Heart right ventricle (tissue), 16 donors: Measurements from ENCODE around the gene NCBP3. TPM values are rescaled to one million over a fixed set of nuclear protein-coding genes. Genes with fewer than 3 reads are reported as not detected.

Experiments
- ATAC-seq, 8 donors: fragments of 200-7000 bp; cut with Tn5 transposase; one replicate each; pipeline ENCODE4 v1.9.1; 2020; ENCODE audit warnings: mild to moderate bottlenecking in 8 of 8, moderate library complexity in 8 of 8, moderate number of reproducible peaks in 1 of 8
- DNase-seq, 2 donors: peaks; one replicate each; pipeline ENCODE4 v3.0.0-alpha.2; 2020
- H3K27ac ChIP-seq, 10 donors: fragments of 200-600 bp; sonication (generic) in 2 of 10; one replicate each; pipeline versions ENCODE4 v1.5.0 to v1.8.0; 2020 to 2022; ENCODE audit warnings: mild to moderate bottlenecking in 3 of 10
- H3K27me3 ChIP-seq, 7 donors: fragments of 200-600 bp; one replicate each; pipeline ENCODE4 v1.8.0; 2021 to 2022; ENCODE audit warnings: mild to moderate bottlenecking in 2 of 7
- H3K36me3 ChIP-seq, 9 donors: fragments of 200-600 bp; sonication (generic) in 1 of 9; one replicate each; pipeline versions ENCODE4 v1.5.0 to v1.8.0; 2020 to 2022; ENCODE audit warnings: mild to moderate bottlenecking in 2 of 9
- H3K4me1 ChIP-seq, 9 donors: fragments of 200-600 bp; sonication (generic) in 1 of 9; one replicate each; pipeline versions ENCODE4 v1.5.0 to v1.8.0; 2020 to 2022; ENCODE audit warnings: mild to moderate bottlenecking in 4 of 9
- H3K4me3 ChIP-seq, 10 donors: fragments of 200-600 bp; sonication (generic) in 2 of 10; one replicate each; pipeline versions ENCODE4 v1.5.0 to v1.8.0; 2020 to 2022; ENCODE audit warnings: mild to moderate bottlenecking in 7 of 10, moderate library complexity in 2 of 10
- H3K9me3 ChIP-seq, 11 donors: fragments of 200-600 bp in 10 of 11; sonication (generic) in 2 of 11; one replicate each; pipeline versions ENCODE4 v1.5.0 to v1.8.0; 2013 to 2022; ENCODE audit warnings: mild to moderate bottlenecking in 2 of 11, control low read depth in 1 of 11, moderate library complexity in 1 of 11
- CTCF ChIP-seq, 9 donors: fragments of 200-600 bp; sonication (generic) in 2 of 9; IDR thresholded peaks; one replicate each; pipeline versions ENCODE4 v1.5.0 to v1.8.0; 2021 to 2022; ENCODE audit warnings: antibody characterized with exemption in 9 of 9, mild to moderate bottlenecking in 5 of 9, moderate library complexity in 1 of 9
- WGBS, 2 donors: extraction: QIAGEN DNeasy Blood & Tissue Kit; methylation state at CpG; one replicate each; pipeline ENCODE4 v1.1.7; 2013; ENCODE audit warnings: inconsistent platforms in 1 of 2; 5-methylcytosine and 5-hydroxymethylcytosine counted together
- intact Hi-C, 10 donors: fragments of 100-400 bp; cut with DNase I; formaldehyde crosslinking; loops; one replicate each; pipeline versions ENCODE4 v1.11.1 to v1.14.2; 2022
- polyA plus RNA-seq, 2 donors: library from polyadenylated mRNA; stranded (reverse); fragments of 200-250 nt; gene quantifications; one replicate each; pipeline ENCODE4 v1.2.3, GENCODE V29; 2013
- total RNA-seq, 10 donors: library from RNA; stranded (reverse); fragmentation: NEBNext Ultra II Directional in 3 of 10; extraction: Animal tissue kit (Norgen Biotek cat#: 25700) in 3 of 10; gene quantifications; one replicate each; pipeline versions ENCODE4 v1.2.1 to v1.2.4, GENCODE V29; 2021 to 2023
- donor health status: Arrhythmogenic right ventricular cardiomyopathy.
- donor health status: ischemic (EF 13 %, LVEDD 7.1; RV severe dilation, severe dysfunction).
- donor health status: healthy with polysubstance abuse.
- donor health status: DM: no; HTN: yes; CAD: no.
- donor health status: DM: no; HTN: no; CAD: no.
- donor health status: ischemic (EF 25% LVEDD 6.9; RV normal size, moderate dysfunction).
- donor health status: ischemic (EF 25% LVEDD 5.7; RV mildly dilated, moderate dysfunction).
- donor health status: healthy.
- donor health status: DM: yes; HTN: yes; CAD: no.
- donor health status: Ischemic cardiomyopathy.
- donor health status: ischemic (EF 35%, LVEDD 5.7; RV mildly dilated, moderate dysfunction).
- donor health status: nonischemic (EF 11% LVEDD 7.7; RV severe dilation, severe dysfunction).
- donor health status: DM: yes; HTN: yes; CAD: no.
- donor health status: PGD.
- donor health status: ischemic (EF 29% LVEDD 5.4; RV normal size, mild dysfunction).
- donor health status: nonischemic (EF 23%, LVEDD 6.1; RV moderate dilation, normal function).

NCBP3 gene
- total and polyA plus RNA-seq, 12 donors: 7.3 to 30.9 (median 21.0) TPM

DNA sequence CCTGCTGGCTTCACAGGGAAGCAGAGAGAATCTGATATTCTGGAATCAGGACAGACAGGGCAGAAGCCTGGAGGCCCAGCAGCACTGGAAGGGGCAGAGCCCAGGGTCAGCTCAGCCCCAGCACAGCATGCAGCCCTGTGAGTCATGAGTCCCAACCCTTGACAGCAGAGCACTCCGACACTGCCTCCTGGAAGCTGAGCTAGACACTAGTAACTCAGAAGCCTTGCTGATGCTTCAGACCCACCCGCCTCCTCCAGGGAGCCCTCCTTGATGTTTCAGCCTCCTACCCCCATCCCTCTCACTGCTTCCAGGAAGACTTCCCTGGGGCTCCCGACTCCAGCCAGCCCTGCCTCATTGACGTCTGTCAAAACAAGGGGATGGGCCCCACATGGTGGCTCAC lies 39.9 kb upstream of the NCBP3 start:
- TF ChIP-seq CTCF (IDR thresholded peaks at IDR 0.05): no peak
- Histone ChIP-seq H3K4me3 (no peak overlapping the region), H3K9me3 (no peaks in the 10 kb centered on the region), H3K27me3 (no peaks in the 10 kb centered on the region), H3K36me3 (peaks cover 0 to 41% (median 6%) of the 10 kb centered on the region in 9 donors), H3K27ac (peak overlapping the region in 1 of 10 donors; percentile 93), H3K4me1 (peaks cover 10 to 60% (median 45%) of the 10 kb centered on the region in 9 donors)
- 86 to 88% methylated on average over 4 of the region's 4 CpGs for WGBS, 2 donors
- DNase-seq: no peak
- intact Hi-C loops: no loop called here
- no peak for ATAC-seq

DNA sequence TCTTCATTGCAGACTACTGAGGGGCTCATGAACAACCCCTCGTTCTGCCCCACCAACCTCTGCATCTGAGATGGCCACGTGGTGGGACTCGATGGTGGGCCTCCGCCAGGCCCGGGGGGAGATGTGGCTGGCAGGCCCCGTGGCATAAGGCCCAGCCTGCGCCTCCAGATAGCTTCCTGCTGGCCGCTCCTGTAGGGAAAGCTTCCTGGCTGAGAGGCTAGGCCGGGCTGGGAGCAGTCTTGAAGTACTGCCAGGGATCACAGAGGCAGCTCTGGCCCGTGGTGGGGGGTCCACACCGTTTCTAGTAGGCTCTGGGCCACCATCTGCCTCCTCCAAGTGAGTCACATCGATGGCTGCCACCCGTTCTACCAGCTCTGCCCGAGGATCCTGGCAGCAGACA lies 39.2 kb upstream of the NCBP3 start:
- no peak overlapping the region for H3K27ac ChIP-seq
- no peak overlapping the region for H3K4me3 ChIP-seq
- WGBS, 2 donors: 75% methylated on average over 14 of the region's 14 CpGs
- intact Hi-C loops: no loop called here
- H3K9me3 ChIP-seq: no peaks in the 10 kb centered on the region
- H3K36me3 ChIP-seq: peaks cover 0 to 45% (median 6%) of the 10 kb centered on the region in 9 donors
- no peak for TF ChIP-seq CTCF (IDR thresholded peaks at IDR 0.05)
- no peak for ATAC-seq
- H3K4me1 ChIP-seq: peaks cover 9 to 53% (median 43%) of the 10 kb centered on the region in 9 donors
- no peak for DNase-seq
- no peaks in the 10 kb centered on the region for H3K27me3 ChIP-seq

DNA sequence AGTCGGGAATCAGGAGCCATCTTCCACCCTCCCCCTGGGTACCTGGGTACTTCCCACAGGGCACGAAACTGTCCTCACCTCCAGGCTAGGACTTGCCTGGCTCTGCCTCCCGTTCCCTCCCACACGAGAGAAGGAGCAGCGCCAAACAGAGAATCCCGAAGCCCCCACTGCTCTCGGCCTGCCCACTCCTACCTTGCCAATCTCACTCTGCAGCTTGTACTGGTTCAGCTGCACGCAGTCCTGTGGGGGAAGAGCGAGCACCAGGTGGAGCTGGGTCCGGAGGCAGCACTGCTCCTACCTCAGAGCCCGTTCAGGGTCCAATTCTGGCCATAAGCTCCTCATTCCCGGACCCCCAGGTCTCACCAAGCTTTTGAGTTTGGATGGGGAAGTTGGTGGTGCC lies 38.1 kb upstream of the NCBP3 start:
- ATAC-seq: no peak
- H3K9me3 ChIP-seq: no peaks in the 10 kb centered on the region

DNA sequence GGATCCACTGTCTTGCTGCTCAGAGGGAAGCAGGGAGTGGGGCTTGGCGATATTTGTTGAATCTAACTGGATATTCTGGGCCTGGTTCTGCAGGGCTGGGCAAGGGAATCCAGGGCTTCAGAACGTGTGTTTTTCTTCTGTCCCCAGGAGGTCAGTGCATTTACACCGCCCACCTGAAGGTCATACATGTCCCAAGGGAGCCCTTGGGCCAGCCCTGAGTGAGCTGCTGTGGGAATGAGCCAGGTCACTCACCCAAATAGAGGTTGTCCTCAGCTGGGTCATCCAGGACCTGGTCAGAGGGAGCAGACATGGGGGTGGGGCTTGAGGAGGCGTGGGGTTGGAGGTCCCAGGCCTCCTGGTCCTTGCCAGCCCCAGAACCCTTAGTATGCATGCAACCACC lies 36.2 kb upstream of the NCBP3 start:
- TF ChIP-seq CTCF (IDR thresholded peaks at IDR 0.05): no peak
- H3K27me3 ChIP-seq: no peaks in the 10 kb centered on the region
- H3K27ac ChIP-seq: no peak overlapping the region
- peaks cover 0 to 52% (median 6%) of the 10 kb centered on the region in 9 donors for H3K36me3 ChIP-seq
- ATAC-seq: no peak
- 86 to 89% methylated on average over 4 of the region's 4 CpGs for WGBS, 2 donors
- H3K4me3 ChIP-seq: no peak overlapping the region
- peaks cover 3 to 41% (median 25%) of the 10 kb centered on the region in 9 donors for H3K4me1 ChIP-seq
- no peak for DNase-seq
- no peaks in the 10 kb centered on the region for H3K9me3 ChIP-seq
- intact Hi-C loops: no loop called here

More for the DNA sequence above, 38.1 kb upstream of the NCBP3 start:
- WGBS, 2 donors: 93 to 96% methylated on average over 12 of the region's 12 CpGs
- no peak overlapping the region for H3K27ac ChIP-seq
- H3K27me3 ChIP-seq: no peaks in the 10 kb centered on the region
- peaks cover 0 to 49% (median 6%) of the 10 kb centered on the region in 9 donors for H3K36me3 ChIP-seq
- intact Hi-C loops: no loop called here
- no peak overlapping the region for H3K4me3 ChIP-seq
- peaks cover 7 to 53% (median 42%) of the 10 kb centered on the region in 9 donors for H3K4me1 ChIP-seq
- no peak for DNase-seq
- no peak for TF ChIP-seq CTCF (IDR thresholded peaks at IDR 0.05)
